Mucosa of stomach (tissue), 1 donor: ENCODE results near the gene ASCL5.

Experiments used
- H3K27me3 ChIP-seq: one replicate; pipeline ENCODE4 v1.7.0; 2013; ENCODE audit warnings: mild to moderate bottlenecking, low read length; ENCODE audit not compliant: control insufficient read depth, insufficient read depth
- H3K36me3 ChIP-seq: one replicate; pipeline ENCODE4 v1.7.0; 2013; ENCODE audit warnings: low read length; ENCODE audit not compliant: control insufficient read depth, insufficient read depth
- H3K4me1 ChIP-seq: one replicate; pipeline ENCODE4 v1.7.0; 2013; ENCODE audit warnings: mild to moderate bottlenecking, low read length; ENCODE audit not compliant: control insufficient read depth, insufficient read depth
- H3K4me3 ChIP-seq: one replicate; pipeline ENCODE4 v1.7.0; 2013; ENCODE audit warnings: low read length
- H3K9ac ChIP-seq: one replicate; pipeline ENCODE4 v1.7.0; 2013; ENCODE audit warnings: mild to moderate bottlenecking, low read length, moderate library complexity
- H3K9me3 ChIP-seq: one replicate; pipeline ENCODE4 v1.7.0; 2013; ENCODE audit warnings: mild to moderate bottlenecking, low read length, moderate library complexity; ENCODE audit not compliant: control insufficient read depth
- donor health status: Pancreatic carcinoma.

ASCL5 gene

DNA sequence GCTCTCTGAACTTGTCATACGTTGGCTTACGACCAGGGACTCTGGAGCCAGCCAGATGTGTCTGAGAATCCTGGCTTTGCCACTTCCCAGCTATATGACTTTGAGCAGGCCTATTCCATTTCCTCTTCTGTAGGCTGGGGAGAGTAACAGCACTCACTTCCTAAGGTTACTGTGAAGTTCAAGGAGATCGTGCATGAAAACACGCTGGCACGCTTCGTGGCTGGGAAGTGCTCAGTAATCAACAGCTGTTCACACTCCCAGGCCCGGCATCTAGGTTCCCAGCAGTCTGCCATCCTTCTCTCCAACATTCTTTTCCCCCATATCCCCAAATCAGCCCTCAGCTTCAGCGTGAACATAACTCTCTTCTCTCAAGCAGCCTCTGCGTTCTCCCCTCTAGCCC lies 2.0 kb downstream of the ASCL5 start:
- Histone ChIP-seq H3K9ac (no peak overlapping the region), H3K4me3 (no peak overlapping the region), H3K9me3 (no peaks in the 10 kb centered on the region), H3K27me3 (peaks cover 24% of the 10 kb centered on the region), H3K4me1 (peaks cover 16% of the 10 kb centered on the region), H3K36me3 (no peaks in the 10 kb centered on the region)

DNA sequence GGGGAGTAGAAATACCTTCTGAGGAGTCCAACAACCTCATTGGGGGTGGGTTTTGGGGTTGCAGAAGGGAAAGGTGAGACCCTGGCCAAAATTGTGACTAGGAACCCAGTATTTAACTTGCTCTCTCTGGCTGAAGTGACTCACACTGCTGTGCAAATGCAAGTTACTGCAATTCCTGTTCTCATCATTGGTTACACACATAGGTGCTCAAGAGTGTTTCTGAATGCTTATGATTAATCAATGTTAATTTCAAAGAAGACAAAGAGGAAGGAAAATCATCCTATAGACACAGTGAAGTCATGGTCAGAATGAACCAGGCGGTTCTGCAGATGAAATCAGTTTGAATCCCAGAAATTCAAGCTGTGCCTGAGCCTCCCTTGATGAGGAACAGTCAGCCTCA lies 3.1 kb downstream of the ASCL5 start:
- Histone ChIP-seq H3K27me3 (peaks cover 24% of the 10 kb centered on the region), H3K4me1 (peaks cover 16% of the 10 kb centered on the region), H3K36me3 (no peaks in the 10 kb centered on the region), H3K9ac (no peak overlapping the region), H3K4me3 (no peak overlapping the region), H3K9me3 (no peaks in the 10 kb centered on the region)

DNA sequence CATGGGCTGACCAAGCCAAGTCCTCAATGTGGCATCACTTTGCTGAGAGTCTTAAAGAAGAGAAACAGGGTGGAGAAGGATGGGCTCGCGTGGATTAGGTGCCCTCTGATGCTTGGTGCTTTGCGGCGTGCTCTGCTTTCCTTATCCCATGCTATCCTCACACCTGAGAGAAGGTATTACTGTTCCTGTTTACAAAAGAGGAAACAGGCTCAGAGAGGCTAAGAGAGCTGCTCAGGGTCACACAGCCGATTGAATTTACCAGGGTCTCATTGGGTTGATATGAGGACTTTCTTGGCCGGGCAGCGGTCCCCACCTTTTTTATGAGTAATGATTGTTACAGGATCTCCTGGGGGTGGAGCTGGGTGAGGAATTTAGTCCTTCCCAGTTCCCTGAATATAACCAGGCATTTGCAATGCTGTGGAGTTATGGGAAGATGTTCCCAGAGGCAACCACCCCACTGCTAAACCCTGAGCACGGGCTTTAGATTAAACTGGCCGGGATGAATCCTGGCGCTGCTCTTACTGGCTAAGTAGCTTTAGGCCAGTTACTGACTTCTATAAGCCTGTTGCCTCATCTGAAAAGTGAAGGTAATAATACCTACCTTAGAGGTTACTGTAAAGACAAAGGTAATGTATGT lies 4.5 kb downstream of the ASCL5 start:
- H3K4me3 ChIP-seq: no peak overlapping the region
- H3K27me3 ChIP-seq: peaks cover 24% of the 10 kb centered on the region
- peaks cover 15% of the 10 kb centered on the region for H3K4me1 ChIP-seq
- H3K9me3 ChIP-seq: no peaks in the 10 kb centered on the region
- H3K9ac ChIP-seq: no peak overlapping the region
- H3K36me3 ChIP-seq: no peaks in the 10 kb centered on the region

DNA sequence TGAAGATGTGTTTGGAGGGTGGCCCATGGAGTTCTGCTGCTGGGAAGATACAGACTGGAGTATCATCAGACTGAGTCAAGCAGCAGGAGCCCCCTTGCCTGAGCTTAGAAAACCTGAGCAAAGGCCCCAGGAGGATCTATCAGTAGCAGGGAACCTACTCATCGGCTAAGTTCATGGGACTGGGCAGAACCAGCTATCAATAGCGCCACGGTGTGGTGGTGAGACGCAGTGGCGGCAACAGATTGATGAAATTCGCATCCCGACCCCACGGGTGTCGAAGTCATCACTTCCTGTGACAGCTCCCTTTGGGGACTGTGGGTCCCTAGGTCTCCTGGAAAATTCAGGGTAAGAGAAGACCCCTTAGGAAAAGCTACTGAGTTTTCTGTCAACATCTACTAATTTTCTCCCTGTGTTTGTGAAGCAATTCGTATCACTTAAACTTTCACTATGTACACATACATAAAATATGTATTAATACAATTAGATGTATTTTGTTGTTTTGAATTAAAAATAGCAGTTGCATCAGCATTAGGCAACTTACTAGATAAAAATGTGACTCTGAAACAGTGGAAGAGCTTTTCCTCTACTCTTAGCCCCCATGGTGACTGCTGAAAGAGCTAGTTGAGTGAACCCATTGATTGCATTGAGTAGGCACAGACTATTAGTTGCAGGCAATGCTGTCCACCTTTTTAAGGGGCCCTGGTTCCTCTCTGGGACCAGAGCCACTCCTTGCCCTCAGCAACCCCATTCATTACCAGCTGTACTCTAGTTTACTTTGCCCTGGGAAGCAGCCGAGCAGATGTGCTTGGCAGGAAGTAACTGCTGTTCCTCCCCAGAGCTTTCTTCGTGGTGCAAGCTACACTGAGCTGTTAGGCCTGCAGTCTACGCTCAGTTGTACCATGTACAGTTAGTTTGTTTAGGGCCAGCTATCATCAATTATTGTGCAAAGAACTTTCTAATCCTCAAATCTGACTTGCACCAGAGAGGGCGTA lies 7.5 kb downstream of the ASCL5 start:
- H3K27me3 ChIP-seq: peaks cover 25% of the 10 kb centered on the region
- no peak overlapping the region for H3K9ac ChIP-seq
- no peaks in the 10 kb centered on the region for H3K9me3 ChIP-seq
- no peak overlapping the region for H3K4me3 ChIP-seq
- no peaks in the 10 kb centered on the region for H3K4me1 ChIP-seq
- no peaks in the 10 kb centered on the region for H3K36me3 ChIP-seq

DNA sequence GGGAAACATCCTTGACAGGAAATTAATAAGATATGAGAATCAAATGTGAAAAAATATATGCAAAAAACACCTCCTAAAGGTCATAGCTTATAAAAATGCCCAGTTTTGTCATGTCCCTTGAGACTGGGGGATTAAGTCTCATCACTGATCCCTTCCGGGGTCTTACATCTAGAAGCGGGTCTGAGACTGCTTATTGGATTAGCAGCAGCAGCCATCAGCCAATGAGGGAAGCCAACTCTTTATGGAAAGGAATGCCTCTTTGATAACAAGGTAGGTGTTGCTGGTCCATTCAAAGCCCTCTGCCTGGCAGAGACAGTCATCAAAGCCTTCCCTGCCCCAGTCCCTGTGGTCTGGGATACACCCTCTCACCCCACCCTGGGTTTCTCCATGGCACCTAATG lies 10.9 kb downstream of the ASCL5 start:
- Histone ChIP-seq H3K27me3 (peaks cover 25% of the 10 kb centered on the region), H3K9ac (no peak overlapping the region), H3K4me3 (no peak overlapping the region), H3K36me3 (no peaks in the 10 kb centered on the region), H3K4me1 (peaks cover 7% of the 10 kb centered on the region), H3K9me3 (no peaks in the 10 kb centered on the region)

DNA sequence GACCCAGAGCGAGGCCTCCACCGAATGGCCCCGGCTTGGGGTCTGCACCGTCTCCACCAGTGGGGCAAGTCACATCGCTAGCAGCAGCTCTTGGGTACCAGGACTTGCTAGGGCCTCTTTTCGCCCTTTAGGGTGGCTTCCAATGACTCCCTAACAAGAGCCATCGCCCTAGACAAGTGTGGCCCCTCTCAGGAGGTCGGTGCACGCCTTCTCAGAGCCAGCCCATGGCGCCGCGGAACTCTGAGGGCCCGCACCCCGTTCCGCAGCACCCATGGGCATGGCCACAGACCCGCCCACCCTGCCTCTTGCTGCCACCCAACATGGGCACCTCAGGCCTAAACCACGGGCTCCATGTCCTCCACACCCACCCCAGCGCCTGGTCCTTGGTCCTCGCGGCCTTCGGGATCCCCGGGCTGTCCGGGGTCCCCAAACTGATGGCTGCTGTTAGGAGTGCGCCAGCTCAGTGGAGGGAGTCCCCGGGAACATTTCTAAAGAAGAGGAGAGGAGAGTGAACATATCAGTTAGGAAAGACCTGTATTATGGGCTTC lies 11.5 kb downstream of the ASCL5 start:
- H3K4me3 ChIP-seq: no peak overlapping the region
- peaks cover 7% of the 10 kb centered on the region for H3K4me1 ChIP-seq
- no peak overlapping the region for H3K9ac ChIP-seq
- no peaks in the 10 kb centered on the region for H3K36me3 ChIP-seq
- H3K9me3 ChIP-seq: no peaks in the 10 kb centered on the region
- H3K27me3 ChIP-seq: peaks cover 23% of the 10 kb centered on the region

DNA sequence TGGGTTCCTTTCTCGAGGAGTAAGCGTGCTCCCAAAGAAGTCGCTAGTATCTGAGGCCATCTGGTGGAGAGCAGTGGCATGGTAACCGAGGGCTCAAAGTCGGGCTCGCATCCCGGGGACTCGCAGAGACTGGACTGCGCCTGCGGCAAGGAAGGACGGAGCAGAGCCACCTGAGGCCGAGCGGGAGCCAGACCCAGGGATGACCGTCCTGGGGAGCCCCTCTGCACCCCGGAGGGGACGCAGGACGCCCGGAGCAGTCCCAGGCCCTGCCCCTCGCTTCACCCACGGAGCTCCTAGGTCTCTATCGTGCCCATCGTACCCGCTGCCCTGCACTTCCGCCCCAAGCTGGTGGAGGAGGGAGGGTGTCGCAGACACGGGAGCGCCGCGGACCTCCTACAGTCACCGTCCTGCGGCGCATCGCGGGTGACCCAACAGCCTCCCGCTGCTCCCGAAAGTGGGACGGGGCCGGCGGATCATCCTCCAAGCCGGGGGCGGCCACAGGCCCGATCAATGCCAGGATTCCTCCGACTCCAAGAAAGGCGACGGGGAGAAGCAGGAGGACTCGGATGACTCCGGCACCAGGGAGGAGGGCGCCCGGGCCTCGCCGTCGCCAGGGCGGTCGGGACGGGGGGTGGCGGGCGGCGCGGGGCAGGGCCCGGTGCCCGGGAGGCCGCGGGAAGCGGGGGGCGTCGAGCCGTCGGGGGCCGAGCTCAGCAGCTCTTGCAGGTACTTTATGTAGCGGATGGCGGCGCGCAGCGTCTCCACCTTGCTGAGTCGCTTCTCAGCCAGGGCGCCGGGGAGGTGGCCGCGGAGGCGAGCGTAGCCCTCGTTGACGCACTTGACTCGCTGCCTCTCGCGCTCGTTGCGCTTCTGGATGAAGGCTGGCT lies 12.5 kb downstream of the ASCL5 start:
- peaks cover 23% of the 10 kb centered on the region for H3K27me3 ChIP-seq
- no peaks in the 10 kb centered on the region for H3K9me3 ChIP-seq
- no peaks in the 10 kb centered on the region for H3K36me3 ChIP-seq
- H3K9ac ChIP-seq: peak overlapping the region; percentile 54
- H3K4me3 ChIP-seq: peak overlapping the region; percentile 51
- peaks cover 7% of the 10 kb centered on the region for H3K4me1 ChIP-seq

DNA sequence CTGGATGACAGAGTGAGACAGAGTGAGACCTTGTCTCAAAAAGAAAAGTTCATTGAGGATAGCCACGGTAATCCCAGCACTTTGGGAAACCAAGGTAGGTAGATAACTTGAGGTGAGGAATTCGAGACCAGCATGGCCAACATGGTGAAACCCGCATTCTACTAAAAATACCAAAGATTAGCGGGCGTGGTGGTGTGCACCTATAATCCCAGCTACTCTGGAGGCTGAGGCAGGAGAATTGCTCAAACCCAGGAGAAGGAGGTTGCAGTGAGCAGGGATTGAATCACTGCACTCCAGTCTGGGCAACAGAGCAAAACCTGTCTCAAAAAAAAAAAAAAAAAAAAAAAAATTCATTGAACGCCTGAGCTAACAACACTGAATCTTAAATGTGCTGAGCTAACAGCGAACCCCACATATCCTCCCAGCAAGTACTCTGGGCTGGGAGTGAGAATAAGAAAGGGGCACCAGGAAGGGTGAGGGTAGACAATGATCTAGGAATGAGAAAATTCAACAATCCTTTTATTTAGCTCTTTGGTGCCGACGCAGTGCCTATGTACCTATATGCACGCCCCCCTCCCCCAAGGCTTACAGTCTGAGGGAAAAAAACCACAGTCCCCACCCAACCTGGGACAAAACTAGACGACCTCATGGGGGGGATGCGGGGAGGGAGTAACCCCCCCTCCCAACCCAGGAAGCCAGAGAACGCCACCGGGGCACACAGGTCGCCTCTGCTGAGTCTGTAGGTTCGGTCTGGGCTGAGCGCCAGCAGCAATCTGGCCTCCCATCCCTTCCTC lies 13.3 kb downstream of the ASCL5 start:
- H3K9ac ChIP-seq: no peak overlapping the region
- peak overlapping the region; percentile 51 for H3K4me3 ChIP-seq
- peaks cover 7% of the 10 kb centered on the region for H3K4me1 ChIP-seq
- H3K9me3 ChIP-seq: no peaks in the 10 kb centered on the region
- no peaks in the 10 kb centered on the region for H3K36me3 ChIP-seq
- peaks cover 23% of the 10 kb centered on the region for H3K27me3 ChIP-seq

DNA sequence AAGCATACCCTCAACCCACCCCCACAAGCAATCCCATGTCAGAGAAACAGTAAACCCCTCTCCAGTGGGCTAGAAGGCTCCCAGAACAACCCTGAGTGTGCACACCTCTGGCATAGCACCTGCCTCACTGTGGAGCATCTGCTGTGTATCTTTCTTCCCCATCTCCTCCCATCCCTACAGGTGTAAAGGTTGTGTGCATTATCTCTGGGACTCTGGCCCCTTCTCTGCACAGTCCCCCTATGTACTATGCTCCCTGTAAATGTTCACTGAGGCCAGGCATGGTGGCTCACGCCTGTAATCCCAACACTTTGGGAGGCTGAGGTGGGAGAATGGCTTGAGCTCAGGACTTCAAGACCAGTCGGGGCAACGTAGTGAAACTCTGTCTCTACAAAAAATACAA lies 14.1 kb downstream of the ASCL5 start:
- no peak overlapping the region for H3K4me3 ChIP-seq
- H3K4me1 ChIP-seq: peaks cover 7% of the 10 kb centered on the region
- H3K9me3 ChIP-seq: no peaks in the 10 kb centered on the region
- no peak overlapping the region for H3K9ac ChIP-seq
- H3K36me3 ChIP-seq: no peaks in the 10 kb centered on the region
- peaks cover 23% of the 10 kb centered on the region for H3K27me3 ChIP-seq

DNA sequence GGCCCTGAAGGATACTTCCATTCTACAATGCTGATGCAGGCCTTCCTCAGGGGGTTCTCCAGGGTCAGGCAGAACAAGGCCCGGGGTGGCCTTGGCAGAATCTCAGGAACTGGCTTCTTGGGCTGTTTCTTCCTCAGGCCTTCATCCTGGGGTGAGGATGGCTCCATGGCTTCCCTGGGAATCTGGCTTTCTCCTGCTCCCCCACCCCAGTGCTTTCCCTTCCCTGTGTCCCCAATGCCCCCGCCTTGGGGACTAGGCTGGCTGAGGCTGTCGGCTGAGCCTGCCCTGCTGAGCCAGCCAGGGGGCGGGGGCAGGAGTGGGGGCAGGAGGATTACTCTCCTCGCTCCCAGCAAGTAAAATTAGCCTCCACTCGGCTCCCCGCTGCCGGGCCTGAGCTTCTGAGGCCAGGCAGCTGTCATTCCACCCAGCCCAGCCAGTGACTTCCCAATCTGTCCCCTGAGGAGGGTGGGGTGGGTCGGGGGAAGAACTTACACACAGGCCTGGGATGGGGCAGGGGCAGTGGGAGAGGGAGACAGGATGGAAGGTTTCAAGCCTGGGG lies 14.7 kb downstream of the ASCL5 start, which contains the start of gene CACNA1S:
Gene CACNA1S, minus strand, starts transcription at position 254 of the 559 bp plus-strand sequence. Its CDS starts 87 bp downstream, at position 167.
- H3K4me1 ChIP-seq: peaks cover 7% of the 10 kb centered on the region
- peaks cover 23% of the 10 kb centered on the region for H3K27me3 ChIP-seq
- no peak within 1 kb of the TSS for H3K4me3 ChIP-seq
- no peak within 1 kb of the TSS for H3K9ac ChIP-seq
- no peaks in the 10 kb centered on the region for H3K9me3 ChIP-seq
- no peaks in the 10 kb centered on the region for H3K36me3 ChIP-seq

DNA sequence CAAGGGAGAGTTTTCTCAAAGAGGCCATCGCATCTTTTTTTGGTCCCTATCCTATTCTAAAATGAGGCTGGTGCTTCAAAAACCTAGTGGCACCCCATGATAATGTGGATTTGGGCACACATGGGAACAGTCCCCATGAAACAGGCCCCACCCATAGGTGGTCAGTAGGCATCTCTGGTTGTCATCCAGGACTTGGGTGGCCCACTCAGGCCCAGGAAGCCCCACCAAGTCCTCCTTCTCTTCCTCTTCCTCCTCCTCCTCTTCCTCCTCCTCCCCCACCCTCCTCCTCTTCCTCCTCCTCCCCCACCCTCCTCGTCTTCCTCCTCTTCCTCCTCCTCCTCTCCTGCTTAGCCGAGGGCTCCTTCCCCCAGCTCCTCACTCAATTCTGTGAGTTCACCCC lies 15.3 kb downstream of the ASCL5 start:
- Histone ChIP-seq H3K9ac (no peak overlapping the region), H3K4me3 (no peak overlapping the region), H3K36me3 (no peaks in the 10 kb centered on the region), H3K4me1 (peaks cover 7% of the 10 kb centered on the region), H3K9me3 (no peaks in the 10 kb centered on the region), H3K27me3 (peaks cover 23% of the 10 kb centered on the region)
